ENCODE data around the gene GCK. TPM values are rescaled to one million over a fixed set of nuclear protein-coding genes. Genes with fewer than 3 reads are reported as not detected.

The GCK gene
- total RNA-seq, 1 donor from 2014 or later, result 2.7 TPM

DNA sequence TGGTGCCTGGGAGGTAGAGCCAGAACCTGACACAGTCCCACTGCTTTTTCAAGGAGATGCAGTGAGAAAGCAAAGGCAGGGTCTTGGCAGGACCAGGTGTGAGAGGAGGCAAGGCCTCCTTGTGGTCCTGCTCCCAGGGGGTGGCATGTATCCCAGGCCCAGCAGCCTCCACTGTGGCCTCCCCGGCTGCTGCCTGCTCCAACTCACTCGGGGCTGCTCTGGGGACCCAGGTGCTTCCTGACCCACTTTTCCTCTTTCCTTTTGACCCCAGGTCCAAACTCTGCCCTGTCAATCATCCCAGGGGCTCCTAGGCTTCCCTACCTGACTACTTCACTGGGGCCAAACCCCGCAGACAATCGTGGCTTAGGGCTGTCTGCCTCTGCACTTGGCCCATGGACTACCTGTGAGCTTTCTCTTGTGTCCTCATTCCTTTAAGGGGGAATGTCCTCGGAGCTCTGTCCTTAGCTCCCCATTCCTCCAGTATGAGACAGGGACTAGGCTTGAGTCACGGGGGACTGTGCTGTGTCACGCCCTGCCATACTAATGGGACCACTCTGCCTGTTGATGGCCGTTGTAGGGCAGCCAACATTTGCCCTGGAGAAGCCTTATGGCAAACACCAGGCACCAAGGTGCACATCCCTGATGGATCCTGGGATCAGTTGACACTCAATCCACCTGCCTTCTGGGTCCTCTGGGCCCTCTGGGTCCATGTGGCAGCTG lies 86.2 kb downstream of the GCK start:
- Histone ChIP-seq H3K27ac (peak overlapping the region; percentile 99 to 100), H3K4me1 (peaks cover 50 to 68% of the 10 kb centered on the region in 2 donors)
- TF ChIP-seq, protein P1, sequence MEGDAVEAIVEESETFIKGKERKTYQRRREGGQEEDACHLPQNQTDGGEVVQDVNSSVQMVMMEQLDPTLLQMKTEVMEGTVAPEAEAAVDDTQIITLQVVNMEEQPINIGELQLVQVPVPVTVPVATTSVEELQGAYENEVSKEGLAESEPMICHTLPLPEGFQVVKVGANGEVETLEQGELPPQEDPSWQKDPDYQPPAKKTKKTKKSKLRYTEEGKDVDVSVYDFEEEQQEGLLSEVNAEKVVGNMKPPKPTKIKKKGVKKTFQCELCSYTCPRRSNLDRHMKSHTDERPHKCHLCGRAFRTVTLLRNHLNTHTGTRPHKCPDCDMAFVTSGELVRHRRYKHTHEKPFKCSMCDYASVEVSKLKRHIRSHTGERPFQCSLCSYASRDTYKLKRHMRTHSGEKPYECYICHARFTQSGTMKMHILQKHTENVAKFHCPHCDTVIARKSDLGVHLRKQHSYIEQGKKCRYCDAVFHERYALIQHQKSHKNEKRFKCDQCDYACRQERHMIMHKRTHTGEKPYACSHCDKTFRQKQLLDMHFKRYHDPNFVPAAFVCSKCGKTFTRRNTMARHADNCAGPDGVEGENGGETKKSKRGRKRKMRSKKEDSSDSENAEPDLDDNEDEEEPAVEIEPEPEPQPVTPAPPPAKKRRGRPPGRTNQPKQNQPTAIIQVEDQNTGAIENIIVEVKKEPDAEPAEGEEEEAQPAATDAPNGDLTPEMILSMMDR (IDR thresholded peaks at IDR 0.05), result no peak

DNA sequence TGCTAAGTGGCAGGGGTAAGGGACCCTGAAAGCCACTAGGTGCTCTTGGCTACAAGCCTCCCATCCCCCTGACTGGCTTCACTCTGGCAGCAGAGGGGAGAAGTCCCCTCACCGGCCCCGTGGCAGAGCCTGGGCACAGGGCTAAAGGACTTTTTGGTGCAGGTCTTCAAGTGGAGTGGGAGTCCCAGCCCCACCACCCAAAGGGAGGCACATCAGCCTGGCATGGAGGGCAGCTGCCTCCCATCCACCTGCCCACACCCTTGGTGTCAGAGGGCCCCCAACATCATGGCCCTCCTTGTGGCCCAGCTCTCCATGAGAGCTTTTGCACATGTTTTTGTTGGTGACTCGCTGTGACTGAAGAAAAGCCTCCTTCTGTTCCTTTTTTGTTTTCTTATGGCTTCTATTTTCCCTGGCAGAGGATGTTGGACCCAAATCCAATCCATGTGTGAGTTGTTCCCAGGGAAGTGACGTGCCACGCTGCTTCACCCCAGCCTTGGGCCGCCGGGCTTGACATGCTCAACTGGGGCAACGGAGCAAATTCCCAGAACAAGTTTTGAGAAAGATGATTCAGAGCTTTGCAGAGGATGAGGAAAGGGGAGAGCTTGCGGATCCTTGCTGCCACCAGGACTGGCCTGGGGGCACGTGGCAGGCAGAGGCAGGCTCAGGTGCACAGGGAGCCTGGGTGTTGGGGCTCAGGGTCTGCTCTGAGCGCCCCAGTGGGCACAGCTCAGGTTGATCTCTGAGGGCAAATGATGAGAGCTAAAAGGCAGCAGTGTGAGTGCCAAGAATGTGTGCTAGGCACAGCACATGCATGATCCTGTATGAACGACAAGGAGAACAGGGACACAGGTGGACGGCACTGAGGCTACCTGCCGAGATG lies 87.0 kb downstream of the GCK start:
- peak overlapping the region in 1 of 2 donors; percentile 12 for H3K4me3 ChIP-seq
- TF ChIP-seq, protein P1 (IDR thresholded peaks at IDR 0.05), result no peak
- intact Hi-C loops (cut with DNase I), result loop anchor here (1.0 kb wide), 2 partner anchors 14 to 30 kb away; no protein-coding TSS in a partner anchor
- no peaks in the 10 kb centered on the region for H3K9me3 ChIP-seq
- H3K4me1 ChIP-seq, result peaks cover 42 to 60% of the 10 kb centered on the region in 2 donors
- DNase-seq (ENCODE audit: low spot score in 2 of 2), result peak; percentile 80 to 98
- H3K27me3 ChIP-seq, result no peaks in the 10 kb centered on the region
- peak overlapping the region; percentile 99 to 100 for H3K27ac ChIP-seq
- peaks cover 5 to 13% of the 10 kb centered on the region in 2 donors for H3K36me3 ChIP-seq

More for the DNA sequence above, 86.2 kb downstream of the GCK start:
- no peaks in the 10 kb centered on the region for H3K27me3 ChIP-seq
- peak overlapping the region in 1 of 2 donors; percentile 12 for H3K4me3 ChIP-seq
- H3K36me3 ChIP-seq, result peaks cover 13 to 21% of the 10 kb centered on the region in 2 donors
- intact Hi-C loops (cut with DNase I), result loop anchor here (1.0 kb wide), 3 partner anchors 15 to 31 kb away; partner anchors contain the start of gene POLM
- H3K9me3 ChIP-seq, result no peaks in the 10 kb centered on the region
- no peak for DNase-seq (ENCODE audit: low spot score in 2 of 2)

DNA sequence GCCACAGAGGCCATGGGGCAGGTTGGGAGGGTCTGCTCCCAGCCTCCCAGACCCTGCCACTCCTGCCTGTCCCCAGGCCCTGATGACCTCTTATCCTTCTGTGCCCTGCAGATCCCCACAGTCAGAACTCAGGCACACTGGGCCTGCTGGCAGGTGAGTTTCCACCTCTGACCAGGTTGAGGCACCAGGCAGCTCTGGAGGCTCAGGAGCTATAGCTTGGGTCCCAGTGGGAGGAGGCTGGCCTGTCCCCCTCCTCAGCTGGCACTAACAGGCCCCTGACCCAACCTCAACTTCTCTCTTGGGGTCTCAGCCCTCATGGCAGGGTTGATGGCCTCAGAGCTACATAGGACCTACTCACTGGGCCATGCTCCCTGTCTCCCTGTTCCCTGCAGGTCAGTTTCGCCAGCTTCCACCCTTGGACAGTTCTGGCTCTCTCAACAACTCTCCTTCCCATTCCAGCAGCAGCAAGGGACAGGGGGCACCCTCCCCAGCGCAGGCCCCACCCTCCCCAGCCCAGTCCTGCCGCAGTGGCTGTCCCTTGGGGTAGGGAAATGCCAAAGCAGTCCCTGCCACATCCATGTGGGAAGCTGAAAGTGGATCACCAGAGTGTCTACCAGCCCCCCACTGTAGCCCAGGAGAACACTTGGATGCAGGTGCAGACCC lies 87.8 kb downstream of the GCK start:
- Histone ChIP-seq H3K27me3 (no peaks in the 10 kb centered on the region), H3K27ac (peak overlapping the region; percentile 99 to 100), H3K9me3 (no peaks in the 10 kb centered on the region), H3K36me3 (peaks cover 1 to 5% of the 10 kb centered on the region in 2 donors), H3K4me1 (peaks cover 36 to 52% of the 10 kb centered on the region in 2 donors), H3K4me3 (no peak overlapping the region)
- DNase-seq (ENCODE audit: low spot score in 2 of 2), result no peak
- TF ChIP-seq, protein P1 (IDR thresholded peaks at IDR 0.05), result no peak
- intact Hi-C loops (cut with DNase I), result no loop called here

DNA sequence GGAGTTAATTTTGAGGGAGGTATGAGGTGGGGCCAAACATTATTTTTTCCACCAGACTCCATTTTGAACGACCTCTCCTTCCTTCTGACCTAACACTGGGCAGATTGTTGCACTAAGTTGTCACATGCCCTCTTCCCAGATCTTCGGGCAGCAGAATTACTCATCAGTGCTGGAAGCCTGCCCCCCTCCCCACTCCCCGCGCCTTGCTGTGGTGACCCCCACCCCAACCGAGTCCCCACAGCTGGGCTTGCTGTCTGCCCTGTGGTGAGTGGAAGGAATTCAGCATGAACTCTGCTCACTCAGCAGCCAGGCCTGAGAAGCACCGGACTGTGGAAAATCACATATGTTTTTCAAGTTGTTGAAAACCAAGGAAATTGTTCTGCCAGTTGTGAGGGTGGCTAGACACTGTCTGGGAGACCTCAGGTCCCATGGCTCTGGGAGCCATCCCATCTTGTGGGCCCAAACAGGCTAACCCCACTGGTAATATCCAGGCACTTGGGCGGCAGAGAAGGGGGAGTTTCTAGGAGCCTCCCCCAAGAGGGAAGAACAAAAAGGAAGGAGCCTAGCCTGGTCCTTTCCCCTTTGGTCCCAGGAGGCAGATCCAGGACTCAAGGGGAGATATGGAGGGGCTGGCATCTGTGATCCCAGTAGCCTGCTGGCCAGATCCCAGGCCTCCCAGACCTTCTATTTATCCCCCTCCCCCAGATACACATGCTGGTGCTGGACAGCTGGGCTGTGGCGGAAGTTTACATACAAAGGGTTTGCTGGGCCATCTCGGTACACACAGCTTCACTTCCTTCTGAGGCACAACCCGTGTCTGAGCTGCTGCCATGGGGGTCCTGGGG lies 88.6 kb downstream of the GCK start:
- DNase-seq (ENCODE audit: low spot score in 2 of 2), result peak; percentile 54 to 85
- no peak overlapping the region for H3K4me3 ChIP-seq
- H3K27ac ChIP-seq, result peak overlapping the region; percentile 99 to 100
- TF ChIP-seq, protein P1 (IDR thresholded peaks at IDR 0.05), result no peak
- H3K4me1 ChIP-seq, result peaks cover 30 to 48% of the 10 kb centered on the region in 2 donors
- no peaks in the 10 kb centered on the region for H3K9me3 ChIP-seq
- no peaks in the 10 kb centered on the region for H3K36me3 ChIP-seq
- intact Hi-C loops (cut with DNase I), result no loop called here
- H3K27me3 ChIP-seq, result no peaks in the 10 kb centered on the region
